H1 (cell line): ENCODE results near the gene ARHGEF39.

Experiments
- BCL11A ChIP-seq, 2 experiments: IDR thresholded peaks; one replicate each; pipeline ENCODE4 v1.6.1; 2011; ENCODE audit warnings: low read depth in 2 of 2, low read length in 2 of 2, mild to moderate bottlenecking in 2 of 2
- CBX8 ChIP-seq: fragments of 300-800, 300-1000 bp; sonication (generic); IDR thresholded peaks from 2 replicates; pipeline ENCODE4 v1.7.1; 2016; ENCODE audit warnings: low read depth, low read length, borderline replicate concordance
- CTCF ChIP-seq, 3 experiments: IDR thresholded peaks; 1 replicate in 2 of 3; 2 replicates in 1 of 3; pipeline versions ENCODE4 v1.5.1 to v1.6.1; 2011; ENCODE audit warnings: low read length in 3 of 3, mild to moderate bottlenecking in 3 of 3, inconsistent platforms in 2 of 3, low read depth in 1 of 3, moderate library complexity in 1 of 3; ENCODE audit not compliant: insufficient read depth in 1 of 3; ENCODE audit errors: control extremely low read depth in 1 of 3
- EP300 ChIP-seq, 2 experiments: IDR thresholded peaks; 1 replicate in 1 of 2; 2 replicates in 1 of 2; pipeline ENCODE4 v1.6.1; 2011 to 2012; ENCODE audit warnings: low read depth in 2 of 2, low read length in 2 of 2, mild to moderate bottlenecking in 2 of 2, borderline replicate concordance in 1 of 2, inconsistent platforms in 1 of 2, moderate library complexity in 1 of 2
- FOSL1 ChIP-seq: IDR thresholded peaks from 2 replicates; pipeline ENCODE4 v1.6.1; 2011; ENCODE audit warnings: mild to moderate bottlenecking, low read depth, low read length, moderate library complexity; ENCODE audit not compliant: insufficient read depth
- JUN ChIP-seq: IDR thresholded peaks from 2 replicates; pipeline ENCODE4 v1.6.1; 2011; ENCODE audit warnings: low read depth, mild to moderate bottlenecking, improper control_type of control experiment, low read length
- RNF2 ChIP-seq: fragments of 200-900, 300-1000 bp; sonication (generic); IDR thresholded peaks from 2 replicates; pipeline ENCODE4 v1.7.1; 2016; ENCODE audit warnings: borderline replicate concordance, low read depth, mild to moderate bottlenecking, antibody characterized with exemption, low read length; ENCODE audit not compliant: poor library complexity, severe bottlenecking; ENCODE audit errors: missing control alignments
- SIN3A ChIP-seq, 2 experiments: IDR thresholded peaks in 1 of 2; conservative IDR thresholded peaks in 1 of 2; 2 replicates each; pipeline ENCODE4 v1.6.1; 2011 to 2012; ENCODE audit warnings: low read length in 2 of 2, improper control_type of control experiment in 1 of 2, low read depth in 1 of 2, mild to moderate bottlenecking in 1 of 2
- ZNF274 ChIP-seq: IDR thresholded peaks from 2 replicates; pipeline ENCODE4 v1.7.0; 2012; ENCODE audit warnings: low read length, borderline replicate concordance; ENCODE audit errors: extremely low read depth

DNA sequence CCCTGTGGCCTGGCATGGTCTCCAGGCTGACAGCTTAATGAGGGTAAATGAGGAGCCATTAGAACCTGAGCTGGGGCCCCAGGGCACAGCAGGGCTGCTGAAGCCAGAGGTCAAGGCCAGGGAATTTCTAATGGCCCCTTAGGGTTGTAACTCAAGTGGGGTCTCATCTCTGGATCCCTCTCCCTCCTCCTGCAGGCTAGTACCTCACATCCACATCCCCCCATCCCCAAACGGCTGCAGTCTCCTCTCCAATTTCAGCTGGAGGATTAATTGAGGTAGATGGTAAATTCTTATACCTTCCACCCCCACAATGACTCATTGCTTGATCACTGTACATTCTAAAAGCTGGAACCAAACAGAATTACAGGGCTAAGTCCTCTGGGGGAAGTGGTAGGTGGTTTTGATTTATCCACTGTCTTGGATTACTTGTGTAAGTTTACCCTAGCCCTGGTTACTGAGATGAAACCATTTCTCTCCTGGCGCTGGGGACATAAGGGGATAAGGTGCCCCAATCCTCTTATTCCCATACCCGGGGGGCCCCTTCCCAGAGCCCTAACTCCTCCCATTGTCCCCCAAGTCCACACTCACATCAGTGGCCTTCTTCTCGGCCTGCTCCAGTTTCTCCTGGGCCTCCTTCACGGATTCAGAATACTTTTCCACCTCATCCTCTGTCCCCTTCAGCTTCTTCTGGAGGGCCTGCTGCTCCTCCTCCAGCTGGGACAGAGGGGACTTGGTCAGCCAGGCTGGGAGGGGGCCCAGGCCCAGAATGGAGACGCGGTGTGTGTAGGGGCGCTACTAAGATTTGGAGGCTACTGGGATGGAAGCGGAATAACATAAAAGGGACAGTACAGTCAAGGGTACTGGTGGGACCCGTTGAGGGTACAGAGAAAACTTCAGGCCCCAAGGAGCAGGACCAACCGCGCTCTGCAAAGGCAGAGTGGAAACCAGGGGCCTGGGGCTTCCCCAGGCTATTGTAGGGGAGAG is 23.9 kb upstream of the ARHGEF39 start:
- TF ChIP-seq CTCF (IDR thresholded peaks at IDR 0.05; ENCODE audit: control extremely low read depth in 1 of 3, insufficient read depth in 1 of 3, low read depth in 1 of 3, low read length in 3 of 3) (no peak), SIN3A (conservative IDR thresholded peaks at IDR 0.05 in 1 of 2, IDR thresholded peaks at IDR 0.05 in 1 of 2; ENCODE audit: low read depth in 1 of 2, low read length in 2 of 2) (0 out of 4 replicates have a peak, but pooled peaks of 1 of the 2 experiments have one; percentile 35), RNF2 (no peak), ZNF274 (no peak), FOSL1 (no peak), BCL11A (IDR thresholded peaks at IDR 0.05; ENCODE audit: low read depth in 2 of 2, low read length in 2 of 2) (no peak), EP300 (IDR thresholded peaks at IDR 0.05; ENCODE audit: borderline replicate concordance in 1 of 2, low read depth in 2 of 2, low read length in 2 of 2) (no peak), JUN (no peak), CBX8 (no peak)
